ENCODE measurements around the gene CD164L2.

CD164L2 gene

DNA sequence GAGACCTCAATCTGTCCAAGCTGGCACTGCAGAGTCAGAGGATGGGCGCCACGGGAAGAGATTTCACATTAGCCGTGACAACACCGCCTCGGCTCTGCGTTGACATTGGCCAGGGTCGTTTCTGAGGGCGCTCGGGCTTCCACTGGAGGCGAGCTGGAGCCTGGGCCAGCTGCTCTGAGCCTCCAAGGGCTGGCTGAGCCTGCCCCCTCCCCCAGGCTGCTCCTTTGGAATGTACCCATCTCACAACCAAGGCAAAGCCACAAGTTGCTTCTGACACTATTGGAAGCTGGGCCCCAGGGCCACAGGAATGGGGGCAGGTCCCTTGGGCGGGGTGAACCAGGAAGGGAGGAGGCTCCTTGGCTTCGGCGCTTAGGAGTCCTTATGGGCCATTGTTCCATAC lies 21.9 kb upstream of the CD164L2 start:
- DNase-seq (ENCODE audit: low read depth, low spot score), result no peak

DNA sequence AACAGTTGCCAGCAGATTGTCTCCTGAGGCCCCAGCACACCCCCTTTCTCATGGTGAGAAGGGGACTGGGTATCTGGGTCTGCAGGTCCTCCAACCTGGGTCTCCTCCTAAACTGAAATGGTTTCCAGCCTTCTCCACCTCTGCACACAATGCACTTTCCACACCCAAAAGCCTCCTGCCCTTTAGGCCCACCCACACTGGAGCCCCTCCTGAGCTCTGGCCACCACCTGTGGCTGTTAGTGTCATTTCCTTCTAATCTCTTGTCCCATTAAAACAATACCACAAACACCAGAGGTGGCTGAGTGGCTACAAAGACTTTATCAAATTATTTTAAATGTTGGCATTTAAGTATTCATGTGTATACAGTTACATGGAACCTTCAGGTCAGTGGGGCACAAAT lies 20.8 kb upstream of the CD164L2 start:
- DNase-seq (ENCODE audit: low read depth, low spot score), result no peak

DNA sequence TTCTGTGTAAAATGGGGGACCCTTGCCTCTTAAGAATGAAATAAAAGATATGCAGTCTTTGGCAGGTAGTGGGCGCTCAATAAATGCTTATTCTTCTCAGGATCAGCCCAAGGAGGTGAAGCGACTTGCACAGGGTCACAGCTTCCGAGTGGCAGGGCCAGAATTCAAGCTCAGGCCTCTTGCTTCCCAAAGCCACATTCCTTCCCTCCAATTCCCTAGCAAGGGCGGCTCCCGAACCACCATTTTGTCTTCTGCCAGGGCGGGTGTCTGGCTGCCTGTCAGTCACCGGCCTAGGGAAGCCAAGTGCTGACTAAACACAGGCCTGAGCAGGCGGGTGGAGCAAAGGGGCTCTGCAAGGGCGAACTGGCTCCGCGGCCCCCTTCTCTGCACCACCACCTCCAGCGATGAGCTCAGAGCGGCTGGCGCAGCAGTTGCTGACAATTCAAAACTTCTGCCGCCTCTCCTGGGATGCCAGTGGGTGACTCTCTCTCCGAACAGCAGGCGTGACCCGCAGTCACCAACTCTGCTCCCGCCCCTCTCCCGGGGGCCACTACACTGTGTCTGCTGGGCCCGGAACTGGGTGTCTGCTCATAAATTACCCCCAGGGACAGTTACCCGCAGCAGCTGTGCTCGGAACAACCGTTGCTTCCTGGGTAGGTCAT lies 20.1 kb upstream of the CD164L2 start:
- DNase-seq (ENCODE audit: low read depth, low spot score), result no peak

DNA sequence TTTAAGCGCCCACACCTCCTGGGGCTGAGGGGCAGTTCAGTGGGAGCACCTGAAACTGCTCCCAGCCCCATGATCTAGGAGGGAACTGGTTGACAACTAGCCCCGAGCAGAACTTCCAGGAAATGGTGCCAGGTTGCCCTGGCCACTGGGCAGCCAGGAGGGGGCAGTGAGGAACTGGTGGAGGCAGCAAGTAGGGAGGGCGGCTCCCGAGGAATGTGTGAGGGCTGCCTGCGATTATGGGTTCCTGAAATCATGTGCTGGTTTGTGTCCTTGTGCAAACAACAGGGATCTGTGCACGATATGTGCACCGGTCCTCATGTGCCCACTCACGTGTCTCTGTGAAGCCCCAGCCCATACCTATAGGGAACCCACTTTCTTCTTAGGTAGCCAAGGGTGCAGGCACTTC lies 19.2 kb upstream of the CD164L2 start:
- DNase-seq (ENCODE audit: low read depth, low spot score), result no peak

DNA sequence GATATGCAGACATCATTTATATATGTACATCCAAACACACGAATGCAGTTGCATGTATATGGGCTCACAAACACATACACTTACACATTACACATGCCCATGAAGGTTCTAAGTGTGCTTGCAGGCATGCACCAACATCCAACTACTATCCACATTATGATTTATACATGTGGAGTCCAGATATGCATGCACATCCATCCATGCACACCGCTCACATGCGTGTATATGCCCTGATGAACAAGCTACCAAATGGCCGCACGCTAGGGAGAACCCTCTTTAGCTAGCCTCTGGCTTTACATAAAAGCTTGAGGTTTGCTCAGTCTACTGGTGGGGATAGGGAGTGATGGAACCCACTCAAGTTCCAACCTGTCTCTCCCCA lies 17.8 kb upstream of the CD164L2 start:
- no peak for DNase-seq (ENCODE audit: low read depth, low spot score)

DNA sequence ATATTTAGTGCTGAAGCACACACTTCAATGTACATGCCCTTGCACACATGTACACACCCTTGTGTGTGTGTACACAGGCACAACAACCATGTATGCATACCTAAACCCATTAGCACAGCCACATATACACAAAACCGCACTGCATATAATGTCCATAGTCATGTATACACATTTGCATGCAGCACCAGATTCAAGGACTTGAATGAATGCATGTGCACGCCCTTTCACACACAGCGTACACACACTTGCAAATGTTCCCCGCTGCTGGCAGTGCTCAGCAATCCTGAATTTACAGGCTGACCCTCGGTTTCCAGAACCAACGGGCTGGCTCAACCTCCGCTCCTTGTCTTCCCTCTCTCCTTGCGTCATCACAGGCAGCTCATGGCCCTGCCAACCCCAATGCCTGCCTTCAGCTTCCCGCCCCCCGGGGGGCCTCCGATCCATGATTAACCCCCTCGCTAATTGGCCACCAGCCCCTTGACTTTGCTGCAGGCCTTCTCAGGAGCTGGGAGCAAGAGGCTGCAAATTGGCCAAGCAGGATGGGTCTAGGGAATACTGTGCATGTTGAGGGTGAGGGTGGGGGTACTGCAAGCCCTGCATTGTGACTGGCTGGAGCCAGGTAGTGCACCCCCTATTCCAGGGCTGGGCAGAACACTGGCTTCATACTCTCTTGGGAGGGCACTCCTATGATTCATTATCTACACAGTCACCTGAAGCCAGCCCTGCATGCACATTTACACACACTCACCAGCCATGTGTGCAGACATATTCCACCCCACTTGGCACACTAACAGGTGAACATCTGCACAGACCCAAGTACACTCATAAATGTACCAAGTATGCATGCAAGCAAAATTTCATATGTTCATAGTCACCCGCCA lies 17.2 kb upstream of the CD164L2 start:
- no peak for DNase-seq (ENCODE audit: low read depth, low spot score)

DNA sequence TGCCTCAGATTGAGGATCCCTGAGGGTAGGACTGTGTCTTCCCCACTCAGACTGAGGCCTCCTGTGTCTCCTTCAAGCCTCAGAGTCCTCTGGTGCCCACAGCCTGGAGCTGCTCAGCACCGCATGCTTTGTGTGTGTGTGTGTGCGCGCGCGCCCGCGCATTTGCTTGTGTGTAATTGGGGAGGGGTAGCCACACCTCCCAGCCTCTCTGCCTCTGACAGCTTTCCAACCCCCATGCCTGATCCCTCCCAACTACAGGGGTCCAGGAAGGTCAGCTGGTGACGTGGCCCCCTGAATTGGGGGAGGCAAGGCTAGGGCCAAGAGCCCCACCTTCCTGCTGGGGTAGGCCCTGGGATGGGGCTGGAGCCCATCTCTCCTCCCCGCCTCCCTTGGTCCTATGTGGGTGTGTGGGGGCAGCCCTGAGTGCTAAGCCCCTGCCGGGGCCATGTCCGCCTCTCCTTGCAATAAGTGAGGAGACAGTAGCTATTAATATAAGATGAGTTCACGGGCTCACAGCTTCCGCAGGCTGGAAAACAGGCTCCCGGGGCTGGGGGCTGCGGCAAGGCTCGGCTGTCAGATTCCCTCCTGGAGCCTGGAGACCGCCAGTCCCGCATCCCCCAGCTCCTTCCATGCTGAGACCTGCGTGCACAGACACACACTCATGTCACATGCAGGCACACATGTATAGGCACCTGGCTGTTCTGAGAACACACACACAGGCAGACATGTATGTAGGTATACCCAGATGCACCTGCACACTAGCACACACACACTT lies 16.3 kb upstream of the CD164L2 start:
- DNase-seq (ENCODE audit: low read depth, low spot score), result no peak

DNA sequence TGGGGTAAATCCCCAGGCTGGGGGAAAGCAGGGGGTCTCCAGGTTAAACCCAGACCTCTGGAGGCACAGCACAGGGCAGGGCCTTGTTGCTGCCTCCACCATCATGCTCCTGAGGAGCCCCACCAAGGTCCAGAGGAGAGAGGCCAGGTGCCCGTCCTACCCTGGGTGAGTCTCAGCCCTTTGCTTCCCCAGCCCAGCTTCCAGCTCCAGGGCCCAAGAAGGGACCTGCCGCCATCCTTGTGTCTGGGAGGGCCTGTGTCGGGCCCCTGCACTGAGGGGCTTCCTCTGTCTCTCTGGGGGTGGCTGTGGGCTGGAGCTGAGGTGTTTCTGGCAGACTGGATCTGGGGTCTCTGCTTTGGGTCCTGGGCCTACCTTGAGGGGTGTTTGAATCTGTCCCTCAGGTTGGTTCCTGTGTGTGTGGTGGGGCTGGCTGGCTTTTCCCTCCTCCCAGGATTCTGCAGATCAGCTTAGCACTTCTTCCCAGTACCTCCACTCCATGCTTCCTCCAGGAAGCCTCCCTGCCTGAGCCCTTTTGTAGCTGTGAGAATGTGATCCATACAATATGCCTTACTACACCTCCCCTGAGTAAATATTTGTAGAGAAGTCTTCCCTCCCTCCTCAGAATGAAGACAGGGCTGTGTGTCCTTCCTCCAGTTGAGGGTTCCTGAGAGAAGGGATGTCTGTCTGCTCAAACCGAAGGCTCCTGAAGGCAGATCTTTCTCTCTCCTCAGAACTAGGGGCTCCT lies 15.4 kb upstream of the CD164L2 start:
- no peak for DNase-seq (ENCODE audit: low read depth, low spot score)

DNA sequence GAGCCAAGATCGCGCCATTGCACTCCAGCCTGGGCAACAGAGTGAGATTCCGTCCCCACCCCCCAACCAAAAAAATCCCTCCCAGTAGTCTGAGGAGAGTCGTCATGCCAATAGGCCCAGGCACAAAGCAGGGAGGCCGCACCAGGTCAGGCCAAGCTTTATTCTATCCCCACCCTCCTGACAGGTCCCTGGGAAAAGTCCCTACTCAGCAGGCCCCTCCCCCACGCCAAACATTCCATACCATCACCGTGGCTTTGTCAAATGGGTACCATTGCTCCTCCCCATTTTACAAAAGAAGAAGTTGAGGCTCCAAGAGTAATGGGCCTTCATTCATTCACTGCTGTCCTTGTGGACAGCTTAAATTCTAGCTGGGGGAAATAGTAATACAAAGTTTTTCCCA lies 14.6 kb upstream of the CD164L2 start:
- DNase-seq (ENCODE audit: low read depth, low spot score), result no peak

DNA sequence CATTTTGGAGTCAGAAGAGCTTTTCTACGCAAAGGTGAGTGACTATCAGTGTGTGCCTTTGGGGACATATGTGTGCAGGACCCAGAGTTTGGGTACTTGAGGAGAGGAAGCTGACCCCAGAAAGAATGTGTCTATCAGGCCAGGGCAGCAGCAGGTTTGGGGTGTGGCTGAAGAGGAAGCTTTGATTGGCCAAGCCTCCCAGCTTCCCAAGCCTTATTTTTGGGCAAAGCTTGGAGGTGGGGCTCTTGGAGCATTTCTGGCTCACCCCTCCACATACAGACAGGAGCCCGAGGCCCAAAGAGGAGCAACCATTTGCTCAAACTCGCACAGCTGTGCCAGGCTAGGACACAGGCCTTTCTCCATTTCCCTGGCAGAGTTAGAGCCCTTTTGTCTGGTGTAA lies 14.0 kb upstream of the CD164L2 start:
- no peak for DNase-seq (ENCODE audit: low read depth, low spot score)

DNA sequence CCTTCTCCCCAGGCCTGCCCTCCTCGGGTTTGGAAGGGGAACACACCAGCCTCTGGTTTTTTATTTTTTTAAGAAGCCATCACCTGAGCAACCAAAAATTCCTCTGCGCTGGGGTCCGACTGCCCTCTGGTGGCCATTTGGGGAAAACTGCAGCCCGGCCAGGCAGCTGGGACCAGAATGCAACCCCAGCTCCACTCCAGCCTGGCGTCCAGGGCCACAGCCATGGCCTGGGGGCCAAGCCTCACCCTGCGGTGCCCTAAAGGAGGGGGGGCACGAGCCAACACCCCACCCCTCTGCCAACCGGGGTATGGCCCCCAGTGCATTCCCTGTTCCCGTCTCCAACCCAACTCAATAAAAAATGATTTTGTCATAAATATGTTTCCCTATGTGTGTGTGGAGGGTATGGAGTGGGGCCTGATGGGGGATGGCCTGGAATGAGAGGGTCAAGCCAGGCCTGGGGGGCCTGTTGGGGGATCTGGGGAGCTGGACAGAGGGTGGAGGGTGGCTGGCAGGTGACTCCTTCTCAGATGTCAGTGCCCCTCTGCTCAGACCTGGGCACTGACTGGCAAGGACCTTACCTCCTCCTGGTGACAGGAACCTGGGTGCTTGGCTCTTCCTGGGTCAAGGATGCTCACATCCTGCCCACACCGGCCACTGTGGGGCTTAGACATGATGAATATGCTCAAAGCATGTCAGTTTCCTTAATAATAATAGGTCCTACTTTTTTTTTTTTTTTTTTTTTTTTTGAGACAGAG lies 12.5 kb upstream of the CD164L2 start:
- no peak for DNase-seq (ENCODE audit: low read depth, low spot score)

DNA sequence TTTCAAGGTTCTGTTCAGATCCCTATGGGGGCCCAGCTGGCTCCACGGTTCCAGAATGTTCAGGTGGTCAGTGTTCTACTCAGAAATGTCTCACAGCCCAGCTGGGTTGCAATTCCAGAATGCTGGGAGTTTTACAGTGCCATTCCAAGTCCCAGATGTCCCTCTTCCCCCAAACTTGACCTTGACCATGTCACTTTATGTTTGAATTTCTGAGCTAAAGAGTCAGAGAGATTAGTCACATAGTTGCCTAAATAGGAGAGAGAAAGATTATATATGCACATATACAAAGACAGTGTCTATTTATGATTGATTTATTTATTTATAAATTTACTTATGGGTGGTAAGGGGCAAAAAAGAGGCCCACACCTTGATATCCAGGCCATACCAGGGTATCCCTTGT lies 11.8 kb upstream of the CD164L2 start:
- no peak for DNase-seq (ENCODE audit: low read depth, low spot score)

DNA sequence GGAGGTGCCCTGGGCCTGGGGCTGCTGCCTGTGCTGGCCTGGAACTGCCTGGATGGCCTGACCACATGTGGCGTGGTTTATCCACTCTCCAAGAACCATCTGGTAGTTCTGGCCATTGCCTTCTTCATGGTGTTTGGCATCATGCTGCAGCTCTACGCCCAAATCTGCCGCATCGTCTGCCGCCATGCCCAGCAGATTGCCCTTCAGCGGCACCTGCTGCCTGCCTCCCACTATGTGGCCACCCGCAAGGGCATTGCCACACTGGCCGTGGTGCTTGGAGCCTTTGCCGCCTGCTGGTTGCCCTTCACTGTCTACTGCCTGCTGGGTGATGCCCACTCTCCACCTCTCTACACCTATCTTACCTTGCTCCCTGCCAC lies 11.1 kb upstream of the CD164L2 start:
- no peak for DNase-seq (ENCODE audit: low read depth, low spot score)

DNA sequence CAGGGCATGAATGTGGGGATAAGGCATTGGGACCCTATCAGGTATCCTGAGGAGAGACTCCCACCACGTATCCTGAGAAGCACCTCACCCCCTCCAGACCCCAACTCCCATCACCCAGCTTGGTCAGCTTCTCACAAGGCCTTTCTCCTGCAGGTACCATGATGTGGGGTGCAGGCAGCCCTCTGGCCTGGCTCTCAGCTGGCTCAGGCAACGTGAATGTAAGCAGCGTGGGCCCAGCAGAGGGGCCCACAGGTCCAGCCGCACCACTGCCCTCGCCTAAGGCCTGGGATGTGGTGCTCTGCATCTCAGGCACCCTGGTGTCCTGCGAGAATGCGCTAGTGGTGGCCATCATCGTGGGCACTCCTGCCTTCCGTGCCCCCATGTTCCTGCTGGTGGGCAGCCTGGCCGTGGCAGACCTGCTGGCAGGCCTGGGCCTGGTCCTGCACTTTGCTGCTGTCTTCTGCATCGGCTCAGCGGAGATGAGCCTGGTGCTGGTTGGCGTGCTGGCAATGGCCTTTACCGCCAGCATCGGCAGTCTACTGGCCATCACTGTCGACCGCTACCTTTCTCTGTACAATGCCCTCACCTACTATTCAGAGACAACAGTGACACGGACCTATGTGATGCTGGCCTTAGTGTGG lies 10.6 kb upstream of the CD164L2 start:
- DNase-seq (ENCODE audit: low read depth, low spot score), result no peak

DNA sequence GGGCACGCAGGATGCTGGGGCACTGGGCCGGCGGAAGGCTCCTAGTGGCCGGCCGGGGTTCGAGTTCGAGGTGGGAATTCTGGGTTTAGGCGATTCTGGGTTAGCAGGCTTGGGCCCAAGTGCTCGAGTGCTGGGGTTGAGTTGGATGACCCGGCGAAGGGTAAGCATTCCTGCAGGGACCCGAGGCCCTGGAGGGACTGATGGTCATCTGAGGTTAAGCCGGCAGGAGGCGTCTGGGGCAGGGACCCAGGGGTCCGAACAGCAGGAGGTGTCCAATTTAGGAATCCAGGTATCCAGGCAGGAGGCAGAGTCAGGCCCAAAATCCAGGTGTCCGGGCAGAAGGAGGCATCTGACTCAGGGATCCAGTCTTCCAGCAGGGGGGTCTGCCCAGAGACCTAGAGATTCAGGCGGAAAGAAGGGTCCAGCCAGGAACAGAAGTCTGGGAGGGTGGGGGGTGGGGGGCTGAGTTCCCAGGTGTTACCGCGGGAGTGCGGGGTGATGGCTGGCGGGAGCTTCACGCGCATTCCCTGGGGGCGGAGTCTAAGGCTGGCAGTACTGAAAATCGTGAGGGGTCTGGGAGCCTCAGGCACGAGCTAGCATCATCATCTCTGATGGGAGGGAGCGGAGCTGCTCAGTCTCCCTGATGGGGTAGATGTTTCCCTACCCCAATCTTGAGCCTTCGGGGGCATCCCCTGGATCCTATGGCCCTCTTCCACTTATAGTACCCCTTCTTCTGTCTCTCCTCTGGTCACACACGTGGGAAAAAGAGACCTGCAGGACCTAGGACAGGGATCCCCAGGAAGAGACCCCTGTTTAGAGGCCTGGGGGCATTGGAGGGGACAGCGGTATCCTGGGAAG lies 9.9 kb upstream of the CD164L2 start:
- no peak for DNase-seq (ENCODE audit: low read depth, low spot score)

DNA sequence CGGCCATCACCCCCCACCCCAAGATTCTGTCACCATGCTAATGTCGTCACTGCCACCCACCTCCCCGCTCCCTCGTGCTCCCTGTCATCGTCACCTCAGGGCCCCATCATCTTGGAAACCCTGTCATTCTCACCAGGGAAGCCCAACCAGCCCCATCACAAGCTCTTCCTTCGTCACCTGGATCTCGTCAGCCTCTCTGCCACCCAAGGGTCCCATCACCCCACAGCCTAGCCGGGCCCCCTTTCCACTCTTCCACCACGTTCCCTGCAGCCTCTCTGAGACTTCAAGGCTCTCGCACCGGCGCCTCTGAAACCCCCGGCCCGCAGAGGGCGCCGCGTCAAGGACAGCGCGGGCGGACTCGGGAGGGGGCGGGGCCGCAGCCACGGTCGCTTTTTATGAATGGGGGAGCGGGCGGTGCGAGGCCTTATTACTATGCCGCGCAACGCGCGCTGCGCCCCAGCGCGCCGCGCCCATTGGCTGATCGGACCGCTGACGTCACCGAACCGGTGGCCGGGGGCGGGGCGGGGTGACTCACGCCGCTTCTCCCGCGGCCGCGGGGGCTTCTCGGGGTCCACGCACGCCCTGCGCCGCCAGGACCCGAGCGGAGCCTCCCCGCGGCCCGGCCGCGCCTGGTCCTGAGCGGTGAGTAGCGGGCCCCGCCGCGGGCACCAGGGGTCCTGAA lies 9.1 kb upstream of the CD164L2 start, which contains the start of gene GPR3:
GPR3 (plus strand) TSS at position 527 of the 682 bp plus-strand sequence. CDS start 1,177 bp downstream, outside the sequence.
- DNase-seq (ENCODE audit: low read depth, low spot score), result peak; percentile 66

DNA sequence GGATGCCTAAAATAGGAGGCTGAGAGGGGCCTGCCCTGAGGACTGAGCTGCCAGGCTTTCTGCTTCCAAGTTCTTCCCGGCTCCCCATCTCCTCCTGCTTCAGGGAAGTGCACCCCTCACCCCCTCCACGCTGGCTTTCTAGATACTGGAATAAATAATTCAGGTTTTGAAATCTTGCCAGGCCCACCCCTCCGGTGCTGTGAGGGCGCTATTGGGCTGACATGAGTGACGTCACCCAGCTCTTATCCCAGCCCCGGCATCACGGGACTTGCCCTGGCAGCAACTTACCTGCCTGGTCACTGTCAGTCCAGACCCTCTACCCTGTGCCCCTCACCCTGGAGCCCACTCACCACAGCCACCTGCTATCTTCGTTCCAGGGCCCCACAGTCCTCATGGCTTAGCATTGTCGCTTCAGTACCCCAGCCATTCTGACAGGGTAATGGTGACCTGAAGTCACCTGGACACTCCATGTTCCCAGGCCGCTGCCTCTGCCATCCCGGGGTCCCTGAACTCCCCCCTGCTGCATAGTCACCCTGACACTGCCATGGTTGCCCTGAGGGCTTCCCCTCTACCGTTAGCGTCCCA lies 8.5 kb upstream of the CD164L2 start:
- DNase-seq (ENCODE audit: low read depth, low spot score), result no peak

DNA sequence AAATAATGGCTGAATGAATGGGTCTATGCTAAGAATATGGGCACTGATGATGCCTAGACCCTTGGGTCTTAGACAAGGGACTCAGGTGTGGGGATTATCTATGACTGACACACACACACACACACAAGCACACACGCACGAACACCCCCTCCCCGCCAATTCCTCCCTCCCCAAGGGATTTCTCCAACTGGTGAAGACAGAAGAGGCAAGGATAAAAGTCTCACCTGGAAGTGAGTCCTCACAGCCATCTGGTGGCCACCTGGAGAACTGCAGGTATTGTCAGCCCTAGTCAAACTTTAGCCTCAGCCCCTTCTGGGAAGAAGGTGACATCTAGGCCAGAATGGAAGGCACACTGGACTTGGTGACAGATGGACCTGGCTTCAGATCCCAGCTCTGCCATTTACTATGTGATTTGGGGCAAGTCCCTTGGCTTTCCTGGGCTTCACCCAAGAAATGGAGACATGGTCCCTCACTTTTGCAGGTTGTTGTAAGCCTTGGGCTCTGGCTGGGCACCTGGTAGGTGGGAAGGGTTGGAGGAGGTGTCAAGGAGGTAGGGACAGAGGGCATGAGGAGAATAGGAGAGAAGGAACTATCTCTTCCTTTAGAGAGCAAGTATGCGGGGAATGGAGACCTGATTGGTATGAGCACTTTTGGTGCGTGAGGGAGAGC lies 5.3 kb upstream of the CD164L2 start:
- no peak for DNase-seq (ENCODE audit: low read depth, low spot score)
